HepG2 (cell line): ENCODE measurements around the gene GNG7. TPM values are rescaled to one million over a fixed set of nuclear protein-coding genes. Genes with fewer than 3 reads are reported as not detected.
A peak's percentile ranks its signal among the peaks of the same experiment; 100 is the strongest.

Source experiments
- AFF4 ChIP-seq: sonication (generic); formaldehyde crosslinking; IDR thresholded peaks from 2 replicates; pipeline ENCODE4 v1.4.0; 2020; ENCODE audit warnings: missing genetic modification reagents
- HBP1 ChIP-seq: IDR thresholded peaks from 2 replicates; pipeline ENCODE4 v1.6.1; 2016; ENCODE audit warnings: low read depth, control low read depth
- JUNB ChIP-seq: sonication (generic); formaldehyde crosslinking; IDR thresholded peaks from 2 replicates; pipeline ENCODE4 v1.8.0; 2022; ENCODE audit warnings: missing genetic modification reagents, mild to moderate bottlenecking, borderline replicate concordance
- KLF11 ChIP-seq: IDR thresholded peaks from 2 replicates; pipeline ENCODE4 v1.6.1; 2016; ENCODE audit warnings: missing compliant biosample characterization
- KLF12 ChIP-seq: sonication (generic); formaldehyde crosslinking; IDR thresholded peaks from 2 replicates; pipeline ENCODE4 v1.4.0; 2020; ENCODE audit warnings: missing genetic modification reagents, borderline replicate concordance
- MBNL3 ChIP-seq: fragments of 250-450 bp; sonication (Bioruptor Pico); conservative IDR thresholded peaks from 2 replicates; pipeline ENCODE4 v1.8.0; 2022; ENCODE audit warnings: mild to moderate bottlenecking, inconsistent platforms
- MED8 ChIP-seq: sonication (generic); formaldehyde crosslinking; IDR thresholded peaks from 2 replicates; pipeline ENCODE4 v1.8.1; 2023; ENCODE audit warnings: mild to moderate bottlenecking, missing genetic modification reagents; ENCODE audit not compliant: insufficient replicate concordance
- MNT ChIP-seq: fragments of 450-650 bp; IDR thresholded peaks from 2 replicates; pipeline ENCODE4 v1.6.1; 2016
- RXRB ChIP-seq: IDR thresholded peaks from 2 replicates; pipeline ENCODE4 v1.6.1; 2016; ENCODE audit warnings: borderline replicate concordance, missing genetic modification reagents, missing compliant biosample characterization
- SALL1 ChIP-seq: sonication (generic); formaldehyde crosslinking; IDR thresholded peaks from 2 replicates; pipeline ENCODE4 v1.8.0; 2022; ENCODE audit warnings: mild to moderate bottlenecking, missing genetic modification reagents
- SAP130 ChIP-seq: IDR thresholded peaks from 2 replicates; pipeline ENCODE4 v1.6.1; 2016; ENCODE audit warnings: low read depth
- SATB2 ChIP-seq: sonication (generic); formaldehyde crosslinking; IDR thresholded peaks from 2 replicates; pipeline ENCODE4 v1.5.0; 2020; ENCODE audit warnings: missing genetic modification reagents
- ZFP91 ChIP-seq: sonication (generic); formaldehyde crosslinking; IDR thresholded peaks from 2 replicates; pipeline ENCODE4 v1.9.0; 2022; ENCODE audit warnings: missing genetic modification reagents, mild to moderate bottlenecking, borderline replicate concordance
- ZKSCAN1 ChIP-seq: fragments of 150-350 bp; IDR thresholded peaks from 2 replicates; pipeline ENCODE4 v1.6.1; 2014; ENCODE audit warnings: low read length
- ZNF296 ChIP-seq: sonication (generic); formaldehyde crosslinking; conservative IDR thresholded peaks from 2 replicates; pipeline ENCODE4 v1.5.0; 2020; ENCODE audit warnings: mild to moderate bottlenecking, missing genetic modification reagents
- ZNF460 ChIP-seq: sonication (generic); formaldehyde crosslinking; IDR thresholded peaks from 2 replicates; pipeline ENCODE4 v1.5.1; 2020; ENCODE audit warnings: missing genetic modification reagents, mild to moderate bottlenecking, borderline replicate concordance
- ZNF574 ChIP-seq: sonication (generic); formaldehyde crosslinking; IDR thresholded peaks from 2 replicates; pipeline ENCODE4 v1.4.0; 2020; ENCODE audit warnings: missing genetic modification reagents
- ZNF7 ChIP-seq: IDR thresholded peaks from 2 replicates; pipeline ENCODE4 v1.6.1; 2016; ENCODE audit warnings: missing biosample characterization, missing genetic modification reagents
- ZNF720 ChIP-seq: sonication (generic); formaldehyde crosslinking; IDR thresholded peaks from 2 replicates; pipeline ENCODE4 v1.4.0; 2020; ENCODE audit warnings: missing genetic modification reagents
- polyA plus RNA-seq, 8 experiments: library from polyadenylated mRNA; depleted of rRNA in 3 of 8; stranded (reverse) in 7 of 8; unstranded in 1 of 8; fragments of >200 nt; fragmentation: Illumina TruSeq in 4 of 8; extraction: Trizol in 4 of 8; gene quantifications; 2 replicates each; pipeline versions ENCODE4 v1.2.1 to v1.2.3, GENCODE V29; 2011 to 2016; ENCODE audit warnings: low read depth in 4 of 8, missing spikeins in 1 of 8, mixed read lengths in 1 of 8; ENCODE audit not compliant: insufficient read depth in 1 of 8
- total RNA-seq, 5 experiments: library from RNA; depleted of rRNA; stranded (reverse); fragments of >200 nt; fragmentation: Illumina TruSeq; extraction: Trizol; gene quantifications; 2 replicates each; pipeline ENCODE4 v1.2.3, GENCODE V29; 2016; ENCODE audit warnings: low read depth in 1 of 5

The GNG7 gene
- total and polyA plus RNA-seq, 2 of the 13 experiments (the other 11 are each of a cell fraction or from before 2014, with no cell fraction given), result 1.4 to 3.3 TPM

- TF ChIP-seq ZNF7 (CRISPR knock-in tag), result no peak
- TF ChIP-seq SAP130, result 0 out of 2 replicates have a peak, but pooled peaks have one; percentile 24
- TF ChIP-seq ZNF460 (CRISPR knock-in tag), result no peak
- TF ChIP-seq ZNF720 (CRISPR knock-in tag), result no peak
- TF ChIP-seq MBNL3 (CRISPR knock-in tag), result no peak
- TF ChIP-seq KLF11 (CRISPR knock-in tag), result no peak
- no peak for TF ChIP-seq ZNF296
- TF ChIP-seq AFF4 (CRISPR knock-in tag), result no peak
- TF ChIP-seq ZKSCAN1, result peak; percentile 37; the same call in 1 of the 2 replicates
- no peak for TF ChIP-seq JUNB (CRISPR knock-in tag)
- no peak for TF ChIP-seq ZFP91 (CRISPR knock-in tag)
- TF ChIP-seq SALL1, result 0 out of 2 replicates have a peak, but pooled peaks have one; percentile 17
- TF ChIP-seq RXRB (CRISPR knock-in tag), result 0 out of 2 replicates have a peak, but pooled peaks have one; percentile 19
- TF ChIP-seq MNT, result no peak
- TF ChIP-seq KLF12 (CRISPR knock-in tag), result peak; percentile 81
- TF ChIP-seq ZNF574 (CRISPR knock-in tag), result 0 out of 2 replicates have a peak, but pooled peaks have one; percentile 27
- TF ChIP-seq SATB2 (CRISPR knock-in tag), result no peak
- no peak for TF ChIP-seq HBP1 (CRISPR knock-in tag)
- no peak for TF ChIP-seq MED8 (CRISPR knock-in tag)
Measured at GRCh38 chr19:2619076-2619475, 83.4 kb downstream of the GNG7 start (continued).
